HepG2 (cell line): Measurements from ENCODE around the gene PRCD. TPM values are rescaled to one million over a fixed set of nuclear protein-coding genes. Genes with fewer than 3 reads are reported as not detected.
A peak's percentile ranks its signal among the peaks of the same experiment; 100 is the strongest.

Experiments
- CREB3 ChIP-seq: sonication (generic); formaldehyde crosslinking; IDR thresholded peaks from 2 replicates; pipeline ENCODE4 v1.5.0; 2020; ENCODE audit warnings: missing genetic modification reagents
- GABPB1 ChIP-seq: IDR thresholded peaks from 2 replicates; pipeline ENCODE4 v1.6.1; 2016; ENCODE audit warnings: mild to moderate bottlenecking, missing genetic modification reagents, moderate library complexity, missing compliant biosample characterization
- KDM1A ChIP-seq: IDR thresholded peaks from 2 replicates; pipeline ENCODE4 v1.6.1; 2016; ENCODE audit warnings: missing compliant biosample characterization
- KLF9 ChIP-seq: IDR thresholded peaks from 2 replicates; pipeline ENCODE4 v1.6.1; 2016; ENCODE audit warnings: low read depth
- MZF1 ChIP-seq: sonication (generic); formaldehyde crosslinking; IDR thresholded peaks from 2 replicates; pipeline ENCODE4 v1.8.1; 2023; ENCODE audit warnings: mild to moderate bottlenecking, missing genetic modification reagents, borderline replicate concordance
- NFYC ChIP-seq: IDR thresholded peaks from 2 replicates; pipeline ENCODE4 v1.6.1; 2016; ENCODE audit warnings: missing genetic modification reagents, missing compliant biosample characterization
- NR1H2 ChIP-seq: sonication (generic); formaldehyde crosslinking; IDR thresholded peaks from 2 replicates; pipeline ENCODE4 v1.8.1; 2022; ENCODE audit warnings: low read depth, missing genetic modification reagents, borderline replicate concordance
- SATB2 ChIP-seq: sonication (generic); formaldehyde crosslinking; IDR thresholded peaks from 2 replicates; pipeline ENCODE4 v1.5.0; 2020; ENCODE audit warnings: missing genetic modification reagents
- SMAD3 ChIP-seq: sonication (generic); formaldehyde crosslinking; IDR thresholded peaks from 2 replicates; pipeline ENCODE4 v1.4.0; 2020; ENCODE audit warnings: missing genetic modification reagents
- SNAPC2 ChIP-seq: sonication (generic); formaldehyde crosslinking; IDR thresholded peaks from 2 replicates; pipeline ENCODE4 v1.8.1; 2022; ENCODE audit warnings: mild to moderate bottlenecking, missing genetic modification reagents
- SP140L ChIP-seq: sonication (generic); formaldehyde crosslinking; IDR thresholded peaks from 2 replicates; pipeline ENCODE4 v1.4.0; 2020; ENCODE audit warnings: missing genetic modification reagents, borderline replicate concordance
- TAF15 ChIP-seq: fragments of 200-400 bp; formaldehyde crosslinking; IDR thresholded peaks from one replicate; pipeline ENCODE4 v1.6.1; 2018; ENCODE audit warnings: mild to moderate bottlenecking, low read depth, low read length; ENCODE audit not compliant: poor library complexity, severe bottlenecking
- TEAD2 ChIP-seq: sonication (generic); formaldehyde crosslinking; IDR thresholded peaks from 2 replicates; pipeline ENCODE4 v1.9.0; 2021; ENCODE audit warnings: missing genetic modification reagents
- ZBTB3 ChIP-seq: sonication (generic); formaldehyde crosslinking; IDR thresholded peaks from 2 replicates; pipeline ENCODE4 v1.4.0; 2020; ENCODE audit warnings: low read depth, mild to moderate bottlenecking, moderate library complexity, missing genetic modification reagents, borderline replicate concordance
- ZBTB37 ChIP-seq: sonication (generic); formaldehyde crosslinking; IDR thresholded peaks from 2 replicates; pipeline ENCODE4 v1.4.0; 2020; ENCODE audit warnings: mild to moderate bottlenecking, missing genetic modification reagents
- ZFP1 ChIP-seq: IDR thresholded peaks from 2 replicates; pipeline ENCODE4 v1.6.1; 2016
- ZNF292 ChIP-seq: sonication (generic); formaldehyde crosslinking; IDR thresholded peaks from 2 replicates; pipeline ENCODE4 v1.8.1; 2022; ENCODE audit warnings: mild to moderate bottlenecking, low read depth, missing genetic modification reagents, borderline replicate concordance
- ZNF296 ChIP-seq: sonication (generic); formaldehyde crosslinking; conservative IDR thresholded peaks from 2 replicates; pipeline ENCODE4 v1.5.0; 2020; ENCODE audit warnings: mild to moderate bottlenecking, missing genetic modification reagents
- ZNF33A ChIP-seq: sonication (generic); formaldehyde crosslinking; IDR thresholded peaks from 2 replicates; pipeline ENCODE4 v1.5.1; 2020; ENCODE audit warnings: missing genetic modification reagents, mild to moderate bottlenecking, moderate library complexity, borderline replicate concordance
- ZNF563 ChIP-seq: sonication (generic); formaldehyde crosslinking; IDR thresholded peaks from 2 replicates; pipeline ENCODE4 v1.8.0; 2022; ENCODE audit warnings: mild to moderate bottlenecking, moderate library complexity, missing genetic modification reagents
- ZNF605 ChIP-seq: sonication (generic); formaldehyde crosslinking; IDR thresholded peaks from 2 replicates; pipeline ENCODE4 v1.8.0; 2022; ENCODE audit warnings: mild to moderate bottlenecking, missing genetic modification reagents
- ZNF644 ChIP-seq: IDR thresholded peaks from 2 replicates; pipeline ENCODE4 v1.6.1; 2016; ENCODE audit warnings: low read depth
- ZNF724P ChIP-seq: sonication (generic); formaldehyde crosslinking; IDR thresholded peaks from 2 replicates; pipeline ENCODE4 v1.8.0; 2022; ENCODE audit warnings: missing genetic modification reagents, borderline replicate concordance
- ZNF788 ChIP-seq: sonication (generic); formaldehyde crosslinking; IDR thresholded peaks from 2 replicates; pipeline ENCODE4 v1.5.0; 2020; ENCODE audit warnings: mild to moderate bottlenecking, missing genetic modification reagents, borderline replicate concordance
- polyA plus RNA-seq, 8 experiments: library from polyadenylated mRNA; depleted of rRNA in 3 of 8; stranded (reverse) in 7 of 8; unstranded in 1 of 8; fragments of >200 nt; fragmentation: Illumina TruSeq in 4 of 8; extraction: Trizol in 4 of 8; gene quantifications; 2 replicates each; pipeline versions ENCODE4 v1.2.1 to v1.2.3, GENCODE V29; 2011 to 2016; ENCODE audit warnings: low read depth in 4 of 8, missing spikeins in 1 of 8, mixed read lengths in 1 of 8; ENCODE audit not compliant: insufficient read depth in 1 of 8
- total RNA-seq, 5 experiments: library from RNA; depleted of rRNA; stranded (reverse); fragments of >200 nt; fragmentation: Illumina TruSeq; extraction: Trizol; gene quantifications; 2 replicates each; pipeline ENCODE4 v1.2.3, GENCODE V29; 2016; ENCODE audit warnings: low read depth in 1 of 5
- TF ChIP-seq, protein P1 (sequence below): sonication (generic); formaldehyde crosslinking; IDR thresholded peaks from 2 replicates; pipeline ENCODE4 v1.4.0; 2020; ENCODE audit warnings: missing genetic modification reagents, borderline replicate concordance

The PRCD gene
- total and polyA plus RNA-seq, 2 of the 13 experiments (the other 11 are each of a cell fraction or from before 2014, with no cell fraction given), result 0.51 TPM; not detected in 1

GRCh38 chr17:76585649-76586593 is 46.1 kb downstream of the PRCD start, which contains the start of gene ST6GALNAC2 (continued):
- TF ChIP-seq ZBTB37 (CRISPR knock-in tag) (no peak), ZNF296 (CRISPR knock-in tag) (no peak), ZNF605 (CRISPR knock-in tag) (no peak), ZFP1 (CRISPR knock-in tag) (no peak), SMAD3 (CRISPR knock-in tag) (no peak), NR1H2 (CRISPR knock-in tag) (no peak), ZNF292 (CRISPR knock-in tag) (no peak), TEAD2 (CRISPR knock-in tag) (no peak), SATB2 (CRISPR knock-in tag) (no peak), ZBTB3 (CRISPR knock-in tag) (no peak), SP140L (CRISPR knock-in tag) (no peak), ZNF788 (CRISPR knock-in tag) (no peak), KDM1A (no peak), ZNF33A (CRISPR knock-in tag) (no peak), ZNF644 (CRISPR knock-in tag) (no peak), NFYC (no peak), CREB3 (no peak), MZF1 (CRISPR knock-in tag) (no peak), ZNF563 (CRISPR knock-in tag) (peak; percentile 28; the same call in 1 of the 2 replicates), ZNF724P (CRISPR knock-in tag) (no peak), TAF15 (no peak), KLF9 (no peak), GABPB1 (CRISPR knock-in tag) (peak; percentile 60; the same call in 1 of the 2 replicates), SNAPC2 (CRISPR knock-in tag) (0 out of 2 replicates have a peak, but pooled peaks have one; percentile 52)
- TF ChIP-seq, protein P1, sequence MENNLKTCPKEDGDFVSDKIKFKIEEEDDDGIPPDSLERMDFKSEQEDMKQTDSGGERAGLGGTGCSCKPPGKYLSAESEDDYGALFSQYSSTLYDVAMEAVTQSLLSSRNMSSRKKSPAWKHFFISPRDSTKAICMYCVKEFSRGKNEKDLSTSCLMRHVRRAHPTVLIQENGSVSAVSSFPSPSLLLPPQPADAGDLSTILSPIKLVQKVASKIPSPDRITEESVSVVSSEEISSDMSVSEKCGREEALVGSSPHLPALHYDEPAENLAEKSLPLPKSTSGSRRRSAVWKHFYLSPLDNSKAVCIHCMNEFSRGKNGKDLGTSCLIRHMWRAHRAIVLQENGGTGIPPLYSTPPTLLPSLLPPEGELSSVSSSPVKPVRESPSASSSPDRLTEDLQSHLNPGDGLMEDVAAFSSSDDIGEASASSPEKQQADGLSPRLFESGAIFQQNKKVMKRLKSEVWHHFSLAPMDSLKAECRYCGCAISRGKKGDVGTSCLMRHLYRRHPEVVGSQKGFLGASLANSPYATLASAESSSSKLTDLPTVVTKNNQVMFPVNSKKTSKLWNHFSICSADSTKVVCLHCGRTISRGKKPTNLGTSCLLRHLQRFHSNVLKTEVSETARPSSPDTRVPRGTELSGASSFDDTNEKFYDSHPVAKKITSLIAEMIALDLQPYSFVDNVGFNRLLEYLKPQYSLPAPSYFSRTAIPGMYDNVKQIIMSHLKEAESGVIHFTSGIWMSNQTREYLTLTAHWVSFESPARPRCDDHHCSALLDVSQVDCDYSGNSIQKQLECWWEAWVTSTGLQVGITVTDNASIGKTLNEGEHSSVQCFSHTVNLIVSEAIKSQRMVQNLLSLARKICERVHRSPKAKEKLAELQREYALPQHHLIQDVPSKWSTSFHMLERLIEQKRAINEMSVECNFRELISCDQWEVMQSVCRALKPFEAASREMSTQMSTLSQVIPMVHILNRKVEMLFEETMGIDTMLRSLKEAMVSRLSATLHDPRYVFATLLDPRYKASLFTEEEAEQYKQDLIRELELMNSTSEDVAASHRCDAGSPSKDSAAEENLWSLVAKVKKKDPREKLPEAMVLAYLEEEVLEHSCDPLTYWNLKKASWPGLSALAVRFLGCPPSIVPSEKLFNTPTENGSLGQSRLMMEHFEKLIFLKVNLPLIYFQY (CRISPR knock-in tag), result peak; percentile 72; the same call in 1 of the 2 replicates
